SK-N-SH (cell line): ENCODE measurements around the gene RAF1.
"Not testable (repeated sequence)": the region's sequence is repeated elsewhere in the genome, so short reads cannot be mapped to it uniquely, and the experiment has no call there.

Experiments
- CTCF ChIP-seq: fragments of 200-600 bp; sonication (generic); IDR thresholded peaks from 2 replicates; pipeline ENCODE4 v1.6.1; 2017; ENCODE audit warnings: antibody characterized with exemption, mild to moderate bottlenecking, moderate library complexity
- MXI1 ChIP-seq: IDR thresholded peaks from 2 replicates; pipeline ENCODE4 v1.6.1; 2012; ENCODE audit warnings: mild to moderate bottlenecking, low read depth, low read length, improper control_type of control experiment
- NFIC ChIP-seq: IDR thresholded peaks from 2 replicates; pipeline ENCODE4 v1.4.0; 2012; ENCODE audit warnings: borderline replicate concordance
- POLR2AphosphoS5 ChIP-seq: IDR thresholded peaks from 2 replicates; pipeline ENCODE4 v1.6.1; 2012; ENCODE audit warnings: low read depth, low read length
- REST ChIP-seq: IDR thresholded peaks from 2 replicates; pipeline ENCODE4 v1.6.1; 2012; ENCODE audit warnings: mild to moderate bottlenecking, low read depth, low read length, moderate library complexity
- RFX5 ChIP-seq: IDR thresholded peaks from 2 replicates; pipeline ENCODE4 v1.6.1; 2012; ENCODE audit warnings: mild to moderate bottlenecking, improper control_type of control experiment, low read length
- RXRA ChIP-seq: IDR thresholded peaks from 2 replicates; pipeline ENCODE4 v1.4.0; 2012; ENCODE audit warnings: low read depth, mild to moderate bottlenecking, borderline replicate concordance
- TCF12 ChIP-seq: IDR thresholded peaks from 2 replicates; pipeline ENCODE4 v1.4.0; 2012
- YY1 ChIP-seq: IDR thresholded peaks from 2 replicates; pipeline ENCODE4 v1.4.0; 2012; ENCODE audit warnings: low read depth, mild to moderate bottlenecking
- TF ChIP-seq, protein P1 (sequence below): IDR thresholded peaks from 2 replicates; pipeline ENCODE4 v1.4.0; 2012; ENCODE audit warnings: low read depth

- not testable (repeated sequence) for TF ChIP-seq YY1, RXRA, POLR2AphosphoS5, REST, RFX5, CTCF, NFIC, TCF12, MXI1
- TF ChIP-seq, protein P1, sequence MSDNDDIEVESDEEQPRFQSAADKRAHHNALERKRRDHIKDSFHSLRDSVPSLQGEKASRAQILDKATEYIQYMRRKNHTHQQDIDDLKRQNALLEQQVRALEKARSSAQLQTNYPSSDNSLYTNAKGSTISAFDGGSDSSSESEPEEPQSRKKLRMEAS, result not testable (repeated sequence)
Observed at GRCh38 chr3:12640853-12641252, 23.1 kb downstream of the RAF1 start.
